ENCODE results near the gene SPEG. TPM values are rescaled to one million over a fixed set of nuclear protein-coding genes. Genes with fewer than 3 reads are reported as not detected.

Gene SPEG
- total and polyA plus RNA-seq, 2 of the 13 experiments (the other 11 are each of a cell fraction or from before 2014, with no cell fraction given): 0.18 to 0.24 TPM

DNA sequence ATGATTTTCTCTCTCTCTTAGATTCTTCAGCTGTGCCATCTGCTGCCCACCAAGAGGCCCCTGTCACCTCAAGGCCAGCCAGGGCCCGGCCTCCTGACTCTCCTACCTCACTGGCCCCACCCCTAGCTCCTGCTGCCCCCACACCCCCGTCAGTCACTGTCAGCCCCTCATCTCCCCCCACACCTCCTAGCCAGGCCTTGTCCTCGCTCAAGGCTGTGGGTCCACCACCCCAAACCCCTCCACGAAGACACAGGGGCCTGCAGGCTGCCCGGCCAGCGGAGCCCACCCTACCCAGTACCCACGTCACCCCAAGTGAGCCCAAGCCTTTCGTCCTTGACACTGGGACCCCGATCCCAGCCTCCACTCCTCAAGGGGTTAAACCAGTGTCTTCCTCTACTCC lies 54.7 kb downstream of the SPEG start (continued):
- TF ChIP-seq RFX5 (IDR thresholded peaks at IDR 0.05; ENCODE audit: low read depth, low read length): no peak

DNA sequence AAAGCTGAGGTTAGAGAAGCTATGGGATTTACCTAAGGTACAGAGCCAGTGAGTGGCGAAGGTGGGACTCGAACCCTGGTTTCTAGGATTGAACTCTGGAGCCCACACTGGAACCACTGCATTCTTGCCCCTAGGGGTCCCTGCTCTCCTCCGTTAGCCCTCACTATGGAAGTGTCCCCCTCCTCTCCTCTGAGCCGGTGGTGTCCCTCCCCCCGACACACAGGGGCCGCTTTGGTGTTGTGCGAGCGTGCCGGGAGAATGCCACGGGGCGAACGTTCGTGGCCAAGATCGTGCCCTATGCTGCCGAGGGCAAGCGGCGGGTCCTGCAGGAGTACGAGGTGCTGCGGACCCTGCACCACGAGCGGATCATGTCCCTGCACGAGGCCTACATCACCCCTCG lies 55.5 kb downstream of the SPEG start:
- H3K9me3 ChIP-seq (ENCODE audit: low read length): no peaks in the 10 kb centered on the region
- FAIRE-seq: no peak
- no peaks in the 10 kb centered on the region for H4K20me1 ChIP-seq (ENCODE audit: insufficient read depth, low read length)
- CTCF ChIA-PET (ENCODE audit: low intra/inter-chr PET ratio, low total read pairs): interaction anchor here (1.8 kb wide), 1 partner anchor 40 kb away, joined by 4 read pairs; no protein-coding TSS in a partner anchor
- POLR2A ChIA-PET: no interaction called here
- no TSS peak for BruUV-seq (replicated peaks)
- no peak overlapping the region for H3K9ac ChIP-seq (ENCODE audit: insufficient read depth, low read depth, low read length)
- peaks cover 1% of the 10 kb centered on the region; the same call in 1 of the 2 replicates for H3K4me1 ChIP-seq (ENCODE audit: insufficient read depth, low read length)
- no peak for DNase-seq (ENCODE audit: low spot score)
- no peak overlapping the region for H2AFZ ChIP-seq (ENCODE audit: low read length)
- H3K36me3 ChIP-seq (replicated peaks in 1 of 2; ENCODE audit: control insufficient read depth in 1 of 2, insufficient read depth in 2 of 2, low read length in 2 of 2): no peaks in the 10 kb centered on the region
- TF ChIP-seq TEAD3 (CRISPR knock-in tag; optimal IDR thresholded peaks at IDR 0.05; ENCODE audit: borderline replicate concordance) (peak; percentile 84), ZNF672 (CRISPR knock-in tag; IDR thresholded peaks at IDR 0.05) (no peak), MIER2 (CRISPR knock-in tag; IDR thresholded peaks at IDR 0.05) (no peak)
- TF ChIP-seq, protein P1, sequence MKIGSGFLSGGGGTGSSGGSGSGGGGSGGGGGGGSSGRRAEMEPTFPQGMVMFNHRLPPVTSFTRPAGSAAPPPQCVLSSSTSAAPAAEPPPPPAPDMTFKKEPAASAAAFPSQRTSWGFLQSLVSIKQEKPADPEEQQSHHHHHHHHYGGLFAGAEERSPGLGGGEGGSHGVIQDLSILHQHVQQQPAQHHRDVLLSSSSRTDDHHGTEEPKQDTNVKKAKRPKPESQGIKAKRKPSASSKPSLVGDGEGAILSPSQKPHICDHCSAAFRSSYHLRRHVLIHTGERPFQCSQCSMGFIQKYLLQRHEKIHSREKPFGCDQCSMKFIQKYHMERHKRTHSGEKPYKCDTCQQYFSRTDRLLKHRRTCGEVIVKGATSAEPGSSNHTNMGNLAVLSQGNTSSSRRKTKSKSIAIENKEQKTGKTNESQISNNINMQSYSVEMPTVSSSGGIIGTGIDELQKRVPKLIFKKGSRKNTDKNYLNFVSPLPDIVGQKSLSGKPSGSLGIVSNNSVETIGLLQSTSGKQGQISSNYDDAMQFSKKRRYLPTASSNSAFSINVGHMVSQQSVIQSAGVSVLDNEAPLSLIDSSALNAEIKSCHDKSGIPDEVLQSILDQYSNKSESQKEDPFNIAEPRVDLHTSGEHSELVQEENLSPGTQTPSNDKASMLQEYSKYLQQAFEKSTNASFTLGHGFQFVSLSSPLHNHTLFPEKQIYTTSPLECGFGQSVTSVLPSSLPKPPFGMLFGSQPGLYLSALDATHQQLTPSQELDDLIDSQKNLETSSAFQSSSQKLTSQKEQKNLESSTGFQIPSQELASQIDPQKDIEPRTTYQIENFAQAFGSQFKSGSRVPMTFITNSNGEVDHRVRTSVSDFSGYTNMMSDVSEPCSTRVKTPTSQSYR (CRISPR knock-in tag; IDR thresholded peaks at IDR 0.05; ENCODE audit: borderline replicate concordance): no peak
- TF ChIP-seq, protein P2, sequence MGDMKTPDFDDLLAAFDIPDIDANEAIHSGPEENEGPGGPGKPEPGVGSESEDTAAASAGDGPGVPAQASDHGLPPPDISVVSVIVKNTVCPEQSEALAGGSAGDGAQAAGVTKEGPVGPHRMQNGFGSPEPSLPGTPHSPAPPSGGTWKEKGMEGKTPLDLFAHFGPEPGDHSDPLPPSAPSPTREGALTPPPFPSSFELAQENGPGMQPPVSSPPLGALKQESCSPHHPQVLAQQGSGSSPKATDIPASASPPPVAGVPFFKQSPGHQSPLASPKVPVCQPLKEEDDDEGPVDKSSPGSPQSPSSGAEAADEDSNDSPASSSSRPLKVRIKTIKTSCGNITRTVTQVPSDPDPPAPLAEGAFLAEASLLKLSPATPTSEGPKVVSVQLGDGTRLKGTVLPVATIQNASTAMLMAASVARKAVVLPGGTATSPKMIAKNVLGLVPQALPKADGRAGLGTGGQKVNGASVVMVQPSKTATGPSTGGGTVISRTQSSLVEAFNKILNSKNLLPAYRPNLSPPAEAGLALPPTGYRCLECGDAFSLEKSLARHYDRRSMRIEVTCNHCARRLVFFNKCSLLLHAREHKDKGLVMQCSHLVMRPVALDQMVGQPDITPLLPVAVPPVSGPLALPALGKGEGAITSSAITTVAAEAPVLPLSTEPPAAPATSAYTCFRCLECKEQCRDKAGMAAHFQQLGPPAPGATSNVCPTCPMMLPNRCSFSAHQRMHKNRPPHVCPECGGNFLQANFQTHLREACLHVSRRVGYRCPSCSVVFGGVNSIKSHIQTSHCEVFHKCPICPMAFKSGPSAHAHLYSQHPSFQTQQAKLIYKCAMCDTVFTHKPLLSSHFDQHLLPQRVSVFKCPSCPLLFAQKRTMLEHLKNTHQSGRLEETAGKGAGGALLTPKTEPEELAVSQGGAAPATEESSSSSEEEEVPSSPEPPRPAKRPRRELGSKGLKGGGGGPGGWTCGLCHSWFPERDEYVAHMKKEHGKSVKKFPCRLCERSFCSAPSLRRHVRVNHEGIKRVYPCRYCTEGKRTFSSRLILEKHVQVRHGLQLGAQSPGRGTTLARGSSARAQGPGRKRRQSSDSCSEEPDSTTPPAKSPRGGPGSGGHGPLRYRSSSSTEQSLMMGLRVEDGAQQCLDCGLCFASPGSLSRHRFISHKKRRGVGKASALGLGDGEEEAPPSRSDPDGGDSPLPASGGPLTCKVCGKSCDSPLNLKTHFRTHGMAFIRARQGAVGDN (CRISPR knock-in tag; IDR thresholded peaks at IDR 0.05): peak; percentile 19; the same call in 1 of the 2 replicates
- TF ChIP-seq, protein P3, sequence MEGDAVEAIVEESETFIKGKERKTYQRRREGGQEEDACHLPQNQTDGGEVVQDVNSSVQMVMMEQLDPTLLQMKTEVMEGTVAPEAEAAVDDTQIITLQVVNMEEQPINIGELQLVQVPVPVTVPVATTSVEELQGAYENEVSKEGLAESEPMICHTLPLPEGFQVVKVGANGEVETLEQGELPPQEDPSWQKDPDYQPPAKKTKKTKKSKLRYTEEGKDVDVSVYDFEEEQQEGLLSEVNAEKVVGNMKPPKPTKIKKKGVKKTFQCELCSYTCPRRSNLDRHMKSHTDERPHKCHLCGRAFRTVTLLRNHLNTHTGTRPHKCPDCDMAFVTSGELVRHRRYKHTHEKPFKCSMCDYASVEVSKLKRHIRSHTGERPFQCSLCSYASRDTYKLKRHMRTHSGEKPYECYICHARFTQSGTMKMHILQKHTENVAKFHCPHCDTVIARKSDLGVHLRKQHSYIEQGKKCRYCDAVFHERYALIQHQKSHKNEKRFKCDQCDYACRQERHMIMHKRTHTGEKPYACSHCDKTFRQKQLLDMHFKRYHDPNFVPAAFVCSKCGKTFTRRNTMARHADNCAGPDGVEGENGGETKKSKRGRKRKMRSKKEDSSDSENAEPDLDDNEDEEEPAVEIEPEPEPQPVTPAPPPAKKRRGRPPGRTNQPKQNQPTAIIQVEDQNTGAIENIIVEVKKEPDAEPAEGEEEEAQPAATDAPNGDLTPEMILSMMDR (CRISPR knock-in tag; IDR thresholded peaks at IDR 0.05): peak; percentile 50
- peaks cover 41 to 99% of the 10 kb centered on the region in 2 experiments; a peak in 4 of 5 replicates for H3K27me3 ChIP-seq (ENCODE audit: control insufficient read depth in 1 of 2, insufficient read depth in 2 of 2, low read length in 2 of 2)
- intact Hi-C loops (cut with micrococcal nuclease; ENCODE audit: unreplicated experiment) (no loop called here), in situ Hi-C loops (cut with HindIII; ENCODE audit: extremely low pct_ligation_motif_present, low pct_unique_long_range_greater_than_20kb) (loop anchor here (5.0 kb wide), 1 partner anchor 42 kb away; no protein-coding TSS in a partner anchor)
- H3K27ac ChIP-seq (ENCODE audit: extremely low read length, insufficient read depth, low read length): no peak overlapping the region
- H3K79me2 ChIP-seq (ENCODE audit: insufficient read depth, low read length): no peaks in the 10 kb centered on the region
- 58% methylated on average over 2 of the region's 23 CpGs for WGBS (ENCODE audit: low lambda C conversion rate)
- ATAC-seq: no peak
- H3K4me2 ChIP-seq (ENCODE audit: low read depth, low read length): no peak overlapping the region
- H3K4me3 ChIP-seq (replicated peaks in 1 of 3; ENCODE audit: insufficient read depth in 1 of 3, low read depth in 2 of 3, low read length in 3 of 3): no peak overlapping the region
